Measurements from ENCODE around the gene SENP3.

The SENP3 gene

GRCh38 chr17:7551396-7551795 is 10.3 kb upstream of the SENP3 start:
- TF ChIP-seq CEBPB (IDR thresholded peaks at IDR 0.05) = no peak
- TF ChIP-seq RAD21 (IDR thresholded peaks at IDR 0.05; ENCODE audit: low read depth) = no peak
- no peak for TF ChIP-seq TEAD4 (IDR thresholded peaks at IDR 0.05)

DNA sequence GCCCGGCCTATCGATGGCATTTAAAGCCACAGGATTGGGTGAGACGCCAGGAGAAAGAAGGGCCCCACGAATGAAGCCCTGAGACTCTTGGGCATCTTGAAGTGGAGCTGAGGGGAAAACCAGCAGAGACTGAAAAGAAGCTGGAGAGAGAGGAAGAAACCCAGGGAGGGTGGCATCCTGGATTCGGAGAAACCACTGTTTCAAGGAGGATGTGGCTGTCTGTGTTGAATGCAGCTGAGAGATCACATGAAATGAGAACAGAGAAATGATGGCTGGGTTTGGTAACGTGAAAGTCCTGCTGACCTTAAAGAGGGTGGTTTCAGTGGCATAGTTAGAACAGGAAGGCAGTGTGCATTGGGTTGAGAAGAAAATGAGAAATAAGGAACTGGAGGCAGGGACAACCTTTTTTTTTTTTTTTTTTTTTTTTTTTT is 9.1 kb upstream of the SENP3 start:
- TF ChIP-seq CREB1 (IDR thresholded peaks at IDR 0.05; ENCODE audit: low read depth) (no peak), TCF12 (IDR thresholded peaks at IDR 0.05; ENCODE audit: low read depth) (no peak), RAD21 (IDR thresholded peaks at IDR 0.05; ENCODE audit: low read depth) (no peak), NFIC (IDR thresholded peaks at IDR 0.05) (no peak), YY1 (IDR thresholded peaks at IDR 0.05; ENCODE audit: low read depth) (no peak), CEBPB (IDR thresholded peaks at IDR 0.05) (no peak), EGR1 (IDR thresholded peaks at IDR 0.05) (no peak)
- TF ChIP-seq, protein P1, sequence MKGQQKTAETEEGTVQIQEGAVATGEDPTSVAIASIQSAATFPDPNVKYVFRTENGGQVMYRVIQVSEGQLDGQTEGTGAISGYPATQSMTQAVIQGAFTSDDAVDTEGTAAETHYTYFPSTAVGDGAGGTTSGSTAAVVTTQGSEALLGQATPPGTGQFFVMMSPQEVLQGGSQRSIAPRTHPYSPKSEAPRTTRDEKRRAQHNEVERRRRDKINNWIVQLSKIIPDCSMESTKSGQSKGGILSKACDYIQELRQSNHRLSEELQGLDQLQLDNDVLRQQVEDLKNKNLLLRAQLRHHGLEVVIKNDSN (IDR thresholded peaks at IDR 0.05) = no peak
- TF ChIP-seq, protein P2, sequence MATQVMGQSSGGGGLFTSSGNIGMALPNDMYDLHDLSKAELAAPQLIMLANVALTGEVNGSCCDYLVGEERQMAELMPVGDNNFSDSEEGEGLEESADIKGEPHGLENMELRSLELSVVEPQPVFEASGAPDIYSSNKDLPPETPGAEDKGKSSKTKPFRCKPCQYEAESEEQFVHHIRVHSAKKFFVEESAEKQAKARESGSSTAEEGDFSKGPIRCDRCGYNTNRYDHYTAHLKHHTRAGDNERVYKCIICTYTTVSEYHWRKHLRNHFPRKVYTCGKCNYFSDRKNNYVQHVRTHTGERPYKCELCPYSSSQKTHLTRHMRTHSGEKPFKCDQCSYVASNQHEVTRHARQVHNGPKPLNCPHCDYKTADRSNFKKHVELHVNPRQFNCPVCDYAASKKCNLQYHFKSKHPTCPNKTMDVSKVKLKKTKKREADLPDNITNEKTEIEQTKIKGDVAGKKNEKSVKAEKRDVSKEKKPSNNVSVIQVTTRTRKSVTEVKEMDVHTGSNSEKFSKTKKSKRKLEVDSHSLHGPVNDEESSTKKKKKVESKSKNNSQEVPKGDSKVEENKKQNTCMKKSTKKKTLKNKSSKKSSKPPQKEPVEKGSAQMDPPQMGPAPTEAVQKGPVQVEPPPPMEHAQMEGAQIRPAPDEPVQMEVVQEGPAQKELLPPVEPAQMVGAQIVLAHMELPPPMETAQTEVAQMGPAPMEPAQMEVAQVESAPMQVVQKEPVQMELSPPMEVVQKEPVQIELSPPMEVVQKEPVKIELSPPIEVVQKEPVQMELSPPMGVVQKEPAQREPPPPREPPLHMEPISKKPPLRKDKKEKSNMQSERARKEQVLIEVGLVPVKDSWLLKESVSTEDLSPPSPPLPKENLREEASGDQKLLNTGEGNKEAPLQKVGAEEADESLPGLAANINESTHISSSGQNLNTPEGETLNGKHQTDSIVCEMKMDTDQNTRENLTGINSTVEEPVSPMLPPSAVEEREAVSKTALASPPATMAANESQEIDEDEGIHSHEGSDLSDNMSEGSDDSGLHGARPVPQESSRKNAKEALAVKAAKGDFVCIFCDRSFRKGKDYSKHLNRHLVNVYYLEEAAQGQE (IDR thresholded peaks at IDR 0.05; ENCODE audit: low read depth) = no peak

DNA sequence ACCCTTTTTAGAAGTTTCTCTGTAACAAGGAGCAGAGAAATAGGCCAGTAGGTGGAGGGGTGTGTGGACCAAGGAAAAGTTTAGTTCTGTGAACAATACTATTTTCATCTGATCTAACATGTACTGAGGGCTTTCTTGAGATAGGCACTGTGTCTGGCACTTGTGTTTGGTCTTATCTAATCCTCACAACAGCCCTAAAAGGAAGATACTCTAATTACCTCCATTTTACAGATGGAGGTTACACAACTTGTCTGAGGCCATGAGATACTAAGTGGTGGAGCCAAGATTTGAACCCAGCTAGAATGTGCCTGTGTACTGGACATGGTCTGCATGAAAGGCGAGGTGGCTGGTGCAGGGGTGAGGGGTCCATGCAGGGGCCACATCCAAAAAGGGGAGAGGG is 8.4 kb upstream of the SENP3 start:
- no peak for TF ChIP-seq TEAD4 (IDR thresholded peaks at IDR 0.05)

GRCh38 chr17:7555320-7555948 is 6.3 kb upstream of the SENP3 start:
- TF ChIP-seq, protein P1 (IDR thresholded peaks at IDR 0.05) = no peak
- TF ChIP-seq YY1 (IDR thresholded peaks at IDR 0.05; ENCODE audit: low read depth) = no peak
- no peak for TF ChIP-seq CEBPB (IDR thresholded peaks at IDR 0.05)
- TF ChIP-seq, protein P3, sequence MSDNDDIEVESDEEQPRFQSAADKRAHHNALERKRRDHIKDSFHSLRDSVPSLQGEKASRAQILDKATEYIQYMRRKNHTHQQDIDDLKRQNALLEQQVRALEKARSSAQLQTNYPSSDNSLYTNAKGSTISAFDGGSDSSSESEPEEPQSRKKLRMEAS (IDR thresholded peaks at IDR 0.05) = no peak
- no peak for TF ChIP-seq TCF12 (IDR thresholded peaks at IDR 0.05; ENCODE audit: low read depth)
- TF ChIP-seq TAF1 (IDR thresholded peaks at IDR 0.05; ENCODE audit: low read depth) = no peak
- TF ChIP-seq EGR1 (IDR thresholded peaks at IDR 0.05) = no peak
- no peak for TF ChIP-seq FOXM1 (IDR thresholded peaks at IDR 0.05; ENCODE audit: borderline replicate concordance, low read depth)
- no peak for TF ChIP-seq CREB1 (IDR thresholded peaks at IDR 0.05; ENCODE audit: low read depth)
- no peak for TF ChIP-seq EP300 (IDR thresholded peaks at IDR 0.05; ENCODE audit: borderline replicate concordance)

- no peak for TF ChIP-seq ZBTB7A (IDR thresholded peaks at IDR 0.05; ENCODE audit: low read depth)
- TF ChIP-seq TAF1 (IDR thresholded peaks at IDR 0.05; ENCODE audit: low read depth) = no peak
- no peak for TF ChIP-seq CEBPB (IDR thresholded peaks at IDR 0.05)
- no peak for TF ChIP-seq TEAD4 (IDR thresholded peaks at IDR 0.05)
- no peak for TF ChIP-seq EP300 (IDR thresholded peaks at IDR 0.05; ENCODE audit: borderline replicate concordance)
- no peak for TF ChIP-seq FOXM1 (IDR thresholded peaks at IDR 0.05; ENCODE audit: borderline replicate concordance, low read depth)
- TF ChIP-seq CREB1 (IDR thresholded peaks at IDR 0.05; ENCODE audit: low read depth) = no peak
- TF ChIP-seq EGR1 (IDR thresholded peaks at IDR 0.05) = no peak
- TF ChIP-seq YY1 (IDR thresholded peaks at IDR 0.05; ENCODE audit: low read depth) = no peak
Measured at GRCh38 chr17:7556627-7557026, 5.1 kb upstream of the SENP3 start.

- TF ChIP-seq FOXM1 (IDR thresholded peaks at IDR 0.05; ENCODE audit: borderline replicate concordance, low read depth) = no peak
- TF ChIP-seq CEBPB (IDR thresholded peaks at IDR 0.05) = no peak
- TF ChIP-seq, protein P3 (IDR thresholded peaks at IDR 0.05) = no peak
- no peak for TF ChIP-seq CREB1 (IDR thresholded peaks at IDR 0.05; ENCODE audit: low read depth)
- TF ChIP-seq TAF1 (IDR thresholded peaks at IDR 0.05; ENCODE audit: low read depth) = no peak
- TF ChIP-seq, protein P1 (IDR thresholded peaks at IDR 0.05) = no peak
- no peak for TF ChIP-seq YY1 (IDR thresholded peaks at IDR 0.05; ENCODE audit: low read depth)
Measured at GRCh38 chr17:7557147-7557764, 4.5 kb upstream of the SENP3 start.

GRCh38 chr17:7557775-7558543 is 3.8 kb upstream of the SENP3 start:
- no peak for TF ChIP-seq CREB1 (IDR thresholded peaks at IDR 0.05; ENCODE audit: low read depth)
- TF ChIP-seq CEBPB (IDR thresholded peaks at IDR 0.05) = peak; percentile 28; the same call in 1 of the 2 replicates
- TF ChIP-seq FOXM1 (IDR thresholded peaks at IDR 0.05; ENCODE audit: borderline replicate concordance, low read depth) = no peak
- TF ChIP-seq TAF1 (IDR thresholded peaks at IDR 0.05; ENCODE audit: low read depth) = peak; percentile 56
- TF ChIP-seq, protein P3 (IDR thresholded peaks at IDR 0.05) = peak; percentile 63; the same call in 1 of the 2 replicates
- 0 out of 2 replicates have a peak, but pooled peaks have one; percentile 6 for TF ChIP-seq TCF12 (IDR thresholded peaks at IDR 0.05; ENCODE audit: low read depth)
- 0 out of 2 replicates have a peak, but pooled peaks have one; percentile 29 for TF ChIP-seq YY1 (IDR thresholded peaks at IDR 0.05; ENCODE audit: low read depth)
- TF ChIP-seq TEAD4 (IDR thresholded peaks at IDR 0.05) = 0 out of 2 replicates have a peak, but pooled peaks have one; percentile 15
- TF ChIP-seq, protein P1 (IDR thresholded peaks at IDR 0.05) = peak; percentile 49; the same call in 1 of the 2 replicates
- TF ChIP-seq ZBTB7A (IDR thresholded peaks at IDR 0.05; ENCODE audit: low read depth) = peak; percentile 93
- no peak for TF ChIP-seq NFIC (IDR thresholded peaks at IDR 0.05)
- TF ChIP-seq RAD21 (IDR thresholded peaks at IDR 0.05; ENCODE audit: low read depth) = no peak
- TF ChIP-seq EGR1 (IDR thresholded peaks at IDR 0.05) = no peak

Measured in Ishikawa (cell line).